Mucosa of descending colon (tissue), 3 donors: ENCODE data around the gene PPFIBP2. TPM values are rescaled to one million over a fixed set of nuclear protein-coding genes. Genes with fewer than 3 reads are reported as not detected.

Experiments used
- ATAC-seq: fragments of 200-7000 bp; cut with Tn5 transposase; one replicate; pipeline ENCODE4 v1.9.1; 2020; ENCODE audit warnings: mild to moderate bottlenecking, moderate library complexity
- DNase-seq, 3 donors: peaks; one replicate each; pipeline ENCODE4 v3.0.0-alpha.2; 2020
- H3K36me3 ChIP-seq: fragments of 200-600 bp; one replicate; pipeline ENCODE4 v1.8.0; 2021; ENCODE audit warnings: low read depth, mild to moderate bottlenecking
- H3K4me1 ChIP-seq: fragments of 200-600 bp; one replicate; pipeline ENCODE4 v1.8.0; 2021; ENCODE audit warnings: low read depth, mild to moderate bottlenecking
- H3K4me3 ChIP-seq: fragments of 200-600 bp; one replicate; pipeline ENCODE4 v1.8.0; 2021; ENCODE audit warnings: mild to moderate bottlenecking
- H3K9me3 ChIP-seq: fragments of 200-600 bp; one replicate; pipeline ENCODE4 v1.8.0; 2021; ENCODE audit warnings: mild to moderate bottlenecking
- CTCF ChIP-seq: fragments of 200-600 bp; IDR thresholded peaks from one replicate; pipeline ENCODE4 v1.8.0; 2022; ENCODE audit warnings: antibody characterized with exemption, mild to moderate bottlenecking
- intact Hi-C, 2 donors: fragments of 100-400 bp; cut with DNase I in 1 of 2; cut with micrococcal nuclease in 1 of 2; formaldehyde crosslinking; loops; one replicate each; pipeline versions ENCODE4 v1.11.0 to v1.11.1; 2022; cut with DNase I, micrococcal nuclease
- total RNA-seq, 3 donors: library from RNA; stranded (reverse); fragmentation: NEBNext Ultra II Directional in 2 of 3; extraction: Animal tissue kit (Norgen Biotek cat#: 25700) in 2 of 3; gene quantifications; one replicate each; pipeline versions ENCODE4 v1.2.1 to v1.2.4, GENCODE V29; 2021 to 2023
- donor health status: DM: no; HTN: no; CAD: no; lungs with moderate emphysema.
- donor health status: DM: no; HTN: no; CAD: no.
- donor health status: DM: no; HTN: yes; CAD: no.

Gene PPFIBP2
- total RNA-seq, 3 donors from 2014 or later, result 40.1 to 83.5 (median 69.2) TPM

GRCh38 chr11:7533199-7534041 lies 19.6 kb downstream of the PPFIBP2 start:
- DNase-seq (no peak), ATAC-seq (no peak)
- Histone ChIP-seq H3K9me3 (no peaks in the 10 kb centered on the region), H3K4me3 (no peak overlapping the region), H3K36me3 (no peaks in the 10 kb centered on the region), H3K4me1 (no peaks in the 10 kb centered on the region)
- intact Hi-C loops, result no loop called here
- TF ChIP-seq CTCF, result no peak

DNA sequence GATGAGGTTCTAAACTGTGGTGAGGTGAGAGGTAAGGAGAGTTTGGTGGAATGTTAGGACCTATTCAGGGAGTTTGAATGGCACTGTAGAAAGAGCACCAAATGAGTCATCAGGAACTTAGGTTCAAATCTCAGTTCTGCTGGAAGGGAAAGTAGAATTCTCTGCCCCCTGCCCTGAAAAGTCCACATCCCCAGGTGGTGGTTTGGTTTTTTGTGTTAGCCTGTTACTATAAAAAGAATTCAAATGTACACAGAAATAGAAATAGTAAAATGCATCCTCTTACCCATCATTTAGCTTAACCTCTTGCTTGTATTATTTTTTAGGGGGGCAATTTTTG lies 20.2 kb downstream of the PPFIBP2 start:
- Histone ChIP-seq H3K4me3 (no peak overlapping the region), H3K36me3 (no peaks in the 10 kb centered on the region), H3K9me3 (no peaks in the 10 kb centered on the region), H3K4me1 (no peaks in the 10 kb centered on the region)
- TF ChIP-seq CTCF, result no peak
- ATAC-seq (no peak), DNase-seq (no peak)
- intact Hi-C loops, result no loop called here

GRCh38 chr11:7536100-7536499 lies 22.3 kb downstream of the PPFIBP2 start:
- intact Hi-C loops, result no loop called here
- Histone ChIP-seq H3K4me3 (no peak overlapping the region), H3K9me3 (no peaks in the 10 kb centered on the region), H3K4me1 (no peaks in the 10 kb centered on the region), H3K36me3 (no peaks in the 10 kb centered on the region)
- DNase-seq (peak in 2 of 3 donors; percentile 36 to 60), ATAC-seq (peak; percentile 89)
- TF ChIP-seq CTCF, result peak; percentile 25

DNA sequence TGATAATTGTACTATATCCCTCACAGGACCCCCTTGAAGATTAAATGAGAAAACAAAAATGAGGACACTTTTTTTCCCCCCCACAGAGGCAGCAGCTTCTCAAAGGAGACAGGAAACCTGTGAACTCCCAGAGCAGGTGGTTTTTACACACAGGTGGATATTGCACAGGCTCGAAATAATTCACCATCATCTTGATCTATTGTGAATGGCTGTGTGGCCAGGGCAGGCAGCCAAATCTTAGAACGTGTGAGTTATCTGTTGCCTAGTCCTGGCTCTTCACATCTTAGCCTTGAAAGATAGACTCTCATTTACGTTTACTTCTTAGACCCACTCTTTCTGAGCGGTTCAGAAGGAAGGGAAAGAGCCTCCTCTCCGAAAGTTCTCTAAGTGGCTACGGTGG lies 23.5 kb downstream of the PPFIBP2 start:
- H3K9me3 ChIP-seq, result no peaks in the 10 kb centered on the region
- DNase-seq (no peak), ATAC-seq (no peak)
- no peaks in the 10 kb centered on the region for H3K36me3 ChIP-seq
- H3K4me3 ChIP-seq, result no peak overlapping the region
- TF ChIP-seq CTCF, result no peak
- H3K4me1 ChIP-seq, result no peaks in the 10 kb centered on the region
- intact Hi-C loops, result no loop called here

GRCh38 chr11:7538031-7538430 lies 24.2 kb downstream of the PPFIBP2 start:
- H3K9me3 ChIP-seq, result no peaks in the 10 kb centered on the region
- DNase-seq, result peak in 1 of 3 donors; percentile 38
- H3K4me3 ChIP-seq, result no peak overlapping the region
- no peaks in the 10 kb centered on the region for H3K36me3 ChIP-seq
- H3K4me1 ChIP-seq, result no peaks in the 10 kb centered on the region
- peak; percentile 5 for ATAC-seq
- intact Hi-C loops, result no loop called here
- no peak for TF ChIP-seq CTCF
